ENCODE data around the gene MAD1L1.

The MAD1L1 gene

DNA sequence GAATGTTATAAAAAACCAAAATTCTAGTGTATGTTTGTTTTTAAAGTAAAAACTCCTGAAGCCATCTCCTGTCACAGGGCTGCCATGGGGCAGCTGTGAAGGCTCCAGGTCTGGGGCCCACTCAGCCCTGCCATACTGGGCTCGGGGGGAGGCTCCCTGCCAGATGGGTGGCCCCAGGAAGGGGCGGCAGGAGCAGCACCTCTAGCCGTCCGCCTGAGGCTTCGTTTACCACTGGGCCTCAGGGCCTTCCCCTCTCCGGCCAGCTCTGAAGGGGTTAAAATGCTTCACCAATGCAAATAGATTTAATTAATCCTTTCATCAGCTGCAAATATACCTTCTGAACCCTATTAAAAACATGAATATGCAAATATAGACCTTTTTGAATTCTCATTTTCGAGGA is 423.7 kb downstream of the MAD1L1 start:
- TF ChIP-seq CTCF (conservative IDR thresholded peaks at IDR 0.05; ENCODE audit: low read depth, low read length), result no peak
- Histone ChIP-seq H3K4me1 (ENCODE audit: low read depth, poor library complexity, severe bottlenecking) (no peaks in the 10 kb centered on the region), H3K9ac (no peak overlapping the region), H3K4me3 (IDR thresholded peaks at IDR 0.05; ENCODE audit: insufficient read depth, low read depth, low read length) (no peak overlapping the region), H3K36me3 (ENCODE audit: insufficient read depth) (no peaks in the 10 kb centered on the region), H3K27me3 (ENCODE audit: insufficient read depth, low read depth) (no peaks in the 10 kb centered on the region), H2AFZ (ENCODE audit: low read depth) (no peak overlapping the region), H3K27ac (no peak overlapping the region), H3K4me2 (no peak overlapping the region), H3K79me2 (ENCODE audit: insufficient read depth, low read depth) (no peaks in the 10 kb centered on the region), H4K20me1 (ENCODE audit: insufficient read depth) (no peaks in the 10 kb centered on the region)

GRCh38 chr7:1807821-1808600 is 424.7 kb downstream of the MAD1L1 start:
- H3K4me1 ChIP-seq (ENCODE audit: low read depth, poor library complexity, severe bottlenecking), result no peaks in the 10 kb centered on the region
- H3K36me3 ChIP-seq (ENCODE audit: insufficient read depth), result no peaks in the 10 kb centered on the region
- H2AFZ ChIP-seq (ENCODE audit: low read depth), result no peak overlapping the region
- H3K27me3 ChIP-seq (ENCODE audit: insufficient read depth, low read depth), result no peaks in the 10 kb centered on the region
- H3K4me3 ChIP-seq (IDR thresholded peaks at IDR 0.05; ENCODE audit: insufficient read depth, low read depth, low read length), result no peak overlapping the region
- no peaks in the 10 kb centered on the region for H3K79me2 ChIP-seq (ENCODE audit: insufficient read depth, low read depth)
- H3K27ac ChIP-seq, result no peak overlapping the region
- H3K9ac ChIP-seq, result no peak overlapping the region
- H3K4me2 ChIP-seq, result no peak overlapping the region
- no peak for TF ChIP-seq CTCF (conservative IDR thresholded peaks at IDR 0.05; ENCODE audit: low read depth, low read length)
- H4K20me1 ChIP-seq (ENCODE audit: insufficient read depth), result no peaks in the 10 kb centered on the region

GRCh38 chr7:1806354-1806753 is 426.4 kb downstream of the MAD1L1 start:
- Histone ChIP-seq H3K27me3 (ENCODE audit: insufficient read depth, low read depth) (no peaks in the 10 kb centered on the region; the same call in 1 of the 2 replicates), H2AFZ (ENCODE audit: low read depth) (no peak overlapping the region), H3K36me3 (ENCODE audit: insufficient read depth) (no peaks in the 10 kb centered on the region), H3K9ac (no peak overlapping the region), H3K27ac (no peak overlapping the region), H3K4me2 (no peak overlapping the region), H4K20me1 (ENCODE audit: insufficient read depth) (no peaks in the 10 kb centered on the region), H3K79me2 (ENCODE audit: insufficient read depth, low read depth) (no peaks in the 10 kb centered on the region), H3K4me1 (ENCODE audit: low read depth, poor library complexity, severe bottlenecking) (no peaks in the 10 kb centered on the region), H3K4me3 (IDR thresholded peaks at IDR 0.05; ENCODE audit: insufficient read depth, low read depth, low read length) (no peak overlapping the region)
- TF ChIP-seq CTCF (conservative IDR thresholded peaks at IDR 0.05; ENCODE audit: low read depth, low read length), result no peak

GRCh38 chr7:1804310-1804709 is 428.4 kb downstream of the MAD1L1 start:
- Histone ChIP-seq H3K27ac (no peak overlapping the region), H4K20me1 (ENCODE audit: insufficient read depth) (no peaks in the 10 kb centered on the region), H3K27me3 (ENCODE audit: insufficient read depth, low read depth) (no peaks in the 10 kb centered on the region; the same call in 1 of the 2 replicates), H3K4me1 (ENCODE audit: low read depth, poor library complexity, severe bottlenecking) (no peaks in the 10 kb centered on the region), H3K79me2 (ENCODE audit: insufficient read depth, low read depth) (no peaks in the 10 kb centered on the region), H3K4me2 (no peak overlapping the region), H2AFZ (ENCODE audit: low read depth) (no peak overlapping the region), H3K36me3 (ENCODE audit: insufficient read depth) (no peaks in the 10 kb centered on the region), H3K9ac (no peak overlapping the region), H3K4me3 (IDR thresholded peaks at IDR 0.05; ENCODE audit: insufficient read depth, low read depth, low read length) (no peak overlapping the region)
- no peak for TF ChIP-seq CTCF (conservative IDR thresholded peaks at IDR 0.05; ENCODE audit: low read depth, low read length)
